HFFc6 (cell line): Measurements from ENCODE around the gene INSL3. TPM values are rescaled to one million over a fixed set of nuclear protein-coding genes. Genes with fewer than 3 reads are reported as not detected.

Experiments used
- DNase-seq: peaks from one replicate; pipeline ENCODE4 v3.0.0-alpha.2; 2018
- H3K27ac Mint-ChIP-seq: 2 replicates; pipeline ENCODE4 v1.8.0; 2020; ENCODE audit warnings: mild to moderate bottlenecking, mixed read lengths
- H3K27me3 Mint-ChIP-seq: 2 replicates; pipeline ENCODE4 v1.8.0; 2021; ENCODE audit warnings: mild to moderate bottlenecking, moderate library complexity, mixed read lengths; ENCODE audit not compliant: insufficient read depth
- H3K36me3 Mint-ChIP-seq: 2 replicates; pipeline ENCODE4 v1.8.0; 2021; ENCODE audit warnings: low read depth, mixed read lengths
- H3K4me1 Mint-ChIP-seq: 2 replicates; pipeline ENCODE4 v1.8.0; 2020; ENCODE audit warnings: low read depth, mixed read lengths
- H3K4me3 Mint-ChIP-seq: 2 replicates; pipeline ENCODE4 v1.8.0; 2020; ENCODE audit warnings: mild to moderate bottlenecking, moderate library complexity, mixed read lengths
- H3K9me3 Mint-ChIP-seq: 2 replicates; pipeline ENCODE4 v1.8.0; 2020; ENCODE audit warnings: mild to moderate bottlenecking, mixed read lengths
- total RNA-seq, 6 experiments: library from RNA; stranded (reverse); fragmentation: NEBNext Ultra II Directional; extraction: Animal tissue kit (Norgen Biotek cat#: 25700); gene quantifications; 2 replicates in 1 of 6; 3 replicates in 5 of 6; pipeline ENCODE4 v1.2.3, GENCODE V29; 2021
- TF ChIP-seq, protein P1 (sequence below): fragments of 200-600 bp; sonication (generic); IDR thresholded peaks from 2 replicates; pipeline ENCODE4 v1.5.0; 2021; ENCODE audit warnings: antibody characterized with exemption, mild to moderate bottlenecking

Gene INSL3
- total RNA-seq, 6 experiments from 2014 or later = not detected

- Mint-ChIP-seq H3K27ac (no peak overlapping the region), H3K4me1 (no peaks in the 10 kb centered on the region), H3K4me3 (no peak overlapping the region), H3K9me3 (peaks cover 3% of the 10 kb centered on the region; the same call in 1 of the 2 replicates), H3K36me3 (no peaks in the 10 kb centered on the region), H3K27me3 (peaks cover 21% of the 10 kb centered on the region)
- TF ChIP-seq, protein P1, sequence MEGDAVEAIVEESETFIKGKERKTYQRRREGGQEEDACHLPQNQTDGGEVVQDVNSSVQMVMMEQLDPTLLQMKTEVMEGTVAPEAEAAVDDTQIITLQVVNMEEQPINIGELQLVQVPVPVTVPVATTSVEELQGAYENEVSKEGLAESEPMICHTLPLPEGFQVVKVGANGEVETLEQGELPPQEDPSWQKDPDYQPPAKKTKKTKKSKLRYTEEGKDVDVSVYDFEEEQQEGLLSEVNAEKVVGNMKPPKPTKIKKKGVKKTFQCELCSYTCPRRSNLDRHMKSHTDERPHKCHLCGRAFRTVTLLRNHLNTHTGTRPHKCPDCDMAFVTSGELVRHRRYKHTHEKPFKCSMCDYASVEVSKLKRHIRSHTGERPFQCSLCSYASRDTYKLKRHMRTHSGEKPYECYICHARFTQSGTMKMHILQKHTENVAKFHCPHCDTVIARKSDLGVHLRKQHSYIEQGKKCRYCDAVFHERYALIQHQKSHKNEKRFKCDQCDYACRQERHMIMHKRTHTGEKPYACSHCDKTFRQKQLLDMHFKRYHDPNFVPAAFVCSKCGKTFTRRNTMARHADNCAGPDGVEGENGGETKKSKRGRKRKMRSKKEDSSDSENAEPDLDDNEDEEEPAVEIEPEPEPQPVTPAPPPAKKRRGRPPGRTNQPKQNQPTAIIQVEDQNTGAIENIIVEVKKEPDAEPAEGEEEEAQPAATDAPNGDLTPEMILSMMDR = no peak
- no peak for DNase-seq
Measured at GRCh38 chr19:17812099-17812498, 9.2 kb downstream of the INSL3 start.

- Mint-ChIP-seq H3K4me1 (no peaks in the 10 kb centered on the region), H3K4me3 (no peak overlapping the region), H3K27ac (no peak overlapping the region), H3K36me3 (no peaks in the 10 kb centered on the region), H3K9me3 (peaks cover 3% of the 10 kb centered on the region; the same call in 1 of the 2 replicates), H3K27me3 (peaks cover 21% of the 10 kb centered on the region)
- DNase-seq = no peak
- TF ChIP-seq, protein P1 = no peak
Measured at GRCh38 chr19:17811681-17812080, 9.6 kb downstream of the INSL3 start.

DNA sequence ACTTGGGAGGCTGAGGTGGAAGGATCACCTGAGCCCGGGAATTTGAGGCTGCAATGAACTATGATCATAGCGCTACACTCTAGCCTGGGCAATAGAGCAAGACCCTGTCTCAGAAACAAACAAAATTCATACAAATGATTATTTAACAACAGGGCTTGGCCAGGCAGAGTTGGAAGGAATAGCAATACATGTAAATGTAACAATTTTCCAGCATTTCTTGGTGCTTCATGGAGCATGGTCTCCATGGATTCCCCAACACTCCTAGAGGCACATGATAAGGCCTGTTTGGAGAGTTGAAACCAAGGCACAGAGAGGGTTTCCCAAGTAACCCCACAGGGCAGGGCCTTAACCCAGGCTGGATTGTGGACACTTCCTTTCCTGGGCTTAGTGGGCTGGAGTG, 10.2 kb downstream of the INSL3 start:
- DNase-seq = no peak
- Mint-ChIP-seq H3K36me3 (no peaks in the 10 kb centered on the region), H3K27me3 (peaks cover 20% of the 10 kb centered on the region)

DNA sequence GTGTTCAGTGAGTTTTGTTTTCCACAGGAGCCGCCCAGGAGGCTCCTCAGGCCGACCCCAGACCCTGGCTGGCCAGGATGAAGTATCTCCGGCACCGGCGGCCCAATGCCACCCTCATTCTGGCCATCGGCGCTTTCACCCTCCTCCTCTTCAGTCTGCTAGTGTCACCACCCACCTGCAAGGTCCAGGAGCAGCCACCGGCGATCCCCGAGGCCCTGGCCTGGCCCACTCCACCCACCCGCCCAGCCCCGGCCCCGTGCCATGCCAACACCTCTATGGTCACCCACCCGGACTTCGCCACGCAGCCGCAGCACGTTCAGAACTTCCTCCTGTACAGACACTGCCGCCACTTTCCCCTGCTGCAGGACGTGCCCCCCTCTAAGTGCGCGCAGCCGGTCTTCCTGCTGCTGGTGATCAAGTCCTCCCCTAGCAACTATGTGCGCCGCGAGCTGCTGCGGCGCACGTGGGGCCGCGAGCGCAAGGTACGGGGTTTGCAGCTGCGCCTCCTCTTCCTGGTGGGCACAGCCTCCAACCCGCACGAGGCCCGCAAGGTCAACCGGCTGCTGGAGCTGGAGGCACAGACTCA, 13.5 kb downstream of the INSL3 start:
- Mint-ChIP-seq H3K4me1 (no peaks in the 10 kb centered on the region), H3K9me3 (no peaks in the 10 kb centered on the region), H3K36me3 (no peaks in the 10 kb centered on the region), H3K27ac (no peak overlapping the region), H3K4me3 (no peak overlapping the region), H3K27me3 (peaks cover 25% of the 10 kb centered on the region)
- TF ChIP-seq, protein P1 = no peak
- DNase-seq = no peak

More for the DNA sequence above, 10.2 kb downstream of the INSL3 start:
- no peaks in the 10 kb centered on the region for H3K4me1 Mint-ChIP-seq
- H3K27ac Mint-ChIP-seq = no peak overlapping the region
- peaks cover 3% of the 10 kb centered on the region; the same call in 1 of the 2 replicates for H3K9me3 Mint-ChIP-seq
- no peak overlapping the region for H3K4me3 Mint-ChIP-seq
- TF ChIP-seq, protein P1 = no peak

DNA sequence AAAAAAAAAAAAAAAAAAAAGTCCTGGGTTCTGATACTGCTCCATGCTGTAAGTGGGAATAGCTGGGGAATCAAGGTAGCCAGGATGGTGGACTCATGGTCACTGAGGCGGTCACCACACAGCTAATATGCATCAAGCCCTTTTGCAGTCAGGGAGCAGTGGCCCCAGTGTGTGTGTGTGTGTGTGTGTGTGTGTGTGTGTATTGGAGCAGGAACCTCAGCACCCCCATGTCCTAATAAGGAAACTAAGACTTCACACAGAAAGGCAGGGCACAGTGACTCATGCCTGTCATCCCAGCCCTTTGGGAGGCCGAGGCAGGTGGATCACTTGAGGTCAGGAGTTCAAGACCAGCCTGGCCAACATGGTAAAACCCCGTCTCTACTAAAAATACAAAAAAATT, 14.4 kb downstream of the INSL3 start:
- DNase-seq = no peak
- H3K9me3 Mint-ChIP-seq = no peaks in the 10 kb centered on the region
- H3K36me3 Mint-ChIP-seq = no peaks in the 10 kb centered on the region
- no peak overlapping the region for H3K4me3 Mint-ChIP-seq
- H3K27me3 Mint-ChIP-seq = peaks cover 27% of the 10 kb centered on the region
- H3K27ac Mint-ChIP-seq = no peak overlapping the region
- TF ChIP-seq, protein P1 = no peak
- H3K4me1 Mint-ChIP-seq = no peaks in the 10 kb centered on the region
